NCI-H1694 (cell line): ENCODE measurements around the gene NDUFC1.
"Not testable (repeated sequence)": the region's sequence is repeated elsewhere in the genome, so short reads cannot be mapped to it uniquely, and the experiment has no call there.

ENCODE experiments used
- DNase-seq: peaks from one replicate; lab custom pipeline; 2025; lab: John Stamatoyannopoulos, UW

The NDUFC1 gene

DNA sequence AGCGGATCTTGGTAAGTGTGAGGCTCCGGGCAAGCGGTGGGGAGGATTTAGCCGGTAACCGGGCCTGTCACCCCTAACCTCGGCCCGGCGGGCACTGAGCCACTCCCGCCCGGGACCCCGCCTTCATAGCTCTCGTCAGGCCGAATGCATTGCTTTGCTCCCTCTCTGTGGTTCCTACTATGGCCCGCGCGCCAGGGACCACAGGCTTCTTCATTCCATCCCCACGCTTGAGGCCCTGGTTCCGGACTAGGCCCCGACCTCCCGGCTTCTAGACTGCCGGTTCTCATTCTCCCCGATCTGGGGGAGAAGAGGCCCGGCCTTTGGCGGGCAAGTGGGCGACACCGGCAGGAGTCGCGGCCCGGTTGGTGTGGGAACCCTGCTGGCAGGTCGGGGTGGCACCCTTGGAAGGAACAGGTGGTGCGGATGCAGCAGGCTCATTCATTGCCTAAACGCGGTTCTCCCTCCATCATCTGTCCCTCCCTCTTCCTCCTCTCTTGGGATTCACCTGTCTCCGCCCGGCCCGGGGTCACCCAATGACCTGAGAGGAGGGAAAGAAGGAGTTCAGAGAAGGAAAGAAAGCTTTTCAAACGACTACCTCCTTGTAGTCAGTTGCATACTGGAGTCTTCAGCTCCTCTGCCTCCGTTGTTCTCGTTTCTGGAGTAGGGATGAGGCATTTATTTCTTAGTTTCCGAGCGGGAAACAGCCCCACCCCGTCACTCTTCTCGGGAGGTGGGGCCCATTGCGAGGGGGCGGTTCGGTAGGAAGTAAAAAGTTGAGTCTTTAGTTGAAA is at the start of gene NDUFC1:
Gene NDUFC1, minus strand, starts transcription at position 657 of the 791 bp plus-strand sequence. CDS start 6,679 bp downstream, outside the sequence.
- DNase-seq = peak; percentile 20

DNA sequence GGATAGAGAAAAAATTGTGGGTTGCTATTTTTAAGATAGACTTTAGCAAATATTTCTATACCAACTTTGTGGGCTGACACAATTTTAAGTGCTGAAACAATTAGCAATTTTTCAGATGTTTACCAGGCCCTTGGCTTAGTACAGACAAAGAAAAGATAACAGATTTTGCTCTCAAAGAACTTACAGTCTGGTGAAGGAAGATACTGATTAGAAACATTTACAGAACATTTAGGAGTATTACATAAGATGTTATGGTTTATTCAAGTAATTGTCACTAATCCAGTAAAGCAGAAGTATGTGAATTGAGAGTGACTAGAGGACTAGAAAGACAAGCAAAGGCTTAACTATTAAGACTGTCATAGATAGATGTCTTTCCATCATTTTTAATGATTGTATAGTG is 35.3 kb upstream of the NDUFC1 start:
- no peak for DNase-seq

DNA sequence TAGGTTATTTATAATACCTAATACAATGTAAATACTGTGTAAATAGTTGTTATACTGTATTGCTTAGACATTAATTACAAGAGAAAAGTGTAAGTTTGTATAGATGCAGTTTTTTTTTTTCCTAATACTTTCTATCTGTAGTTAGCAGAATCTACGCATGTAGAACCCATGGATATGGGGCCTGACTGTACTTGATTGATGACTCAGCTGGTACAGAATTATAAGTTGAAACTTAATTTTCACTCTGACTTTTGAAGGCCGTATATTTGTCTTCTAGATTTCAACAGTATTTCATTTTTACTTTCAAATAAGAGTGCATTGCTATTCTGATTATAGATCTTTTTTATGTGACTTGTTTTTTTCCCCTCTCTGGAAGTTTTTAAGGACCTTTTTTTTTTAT is 30.8 kb upstream of the NDUFC1 start:
- no peak for DNase-seq

DNA sequence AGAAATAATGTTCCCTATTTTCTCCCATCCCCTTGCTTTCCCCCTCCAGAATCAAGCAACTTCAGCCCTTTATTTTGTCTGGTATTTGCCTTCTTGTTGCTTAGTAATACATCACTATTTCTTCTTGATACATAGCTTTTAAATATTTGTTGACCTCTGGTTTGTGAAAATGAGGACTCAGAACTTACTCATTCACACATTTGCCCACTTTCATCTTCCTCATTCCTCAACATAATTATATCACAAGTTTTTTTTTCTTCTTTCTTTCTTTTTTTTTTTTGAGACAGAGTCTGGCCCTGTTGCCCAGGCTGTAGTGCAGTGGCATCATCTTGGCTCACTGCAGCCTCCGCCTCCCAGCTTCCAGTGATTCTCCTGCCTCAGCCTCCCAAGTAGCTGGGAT is 28.9 kb upstream of the NDUFC1 start:
- no peak for DNase-seq

DNA sequence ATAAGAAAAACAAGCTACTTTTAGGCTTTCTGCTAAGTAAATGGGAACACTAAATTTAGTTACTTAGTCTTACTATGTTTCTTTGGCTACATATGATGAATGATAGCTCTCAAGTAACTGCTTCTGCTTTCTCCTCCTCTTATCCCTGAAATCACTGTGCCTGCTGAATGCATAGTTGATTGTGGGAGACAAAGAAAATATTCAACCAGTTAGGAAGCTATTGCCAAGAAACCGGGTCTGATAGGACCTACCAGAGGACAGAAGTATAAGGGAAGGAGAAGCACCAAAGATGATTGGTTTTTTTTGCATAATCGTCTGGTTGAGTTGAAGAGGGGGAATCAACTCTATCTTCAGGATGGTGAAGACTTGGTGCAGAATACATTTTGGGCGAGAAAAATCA is 28.0 kb upstream of the NDUFC1 start:
- no peak for DNase-seq

DNA sequence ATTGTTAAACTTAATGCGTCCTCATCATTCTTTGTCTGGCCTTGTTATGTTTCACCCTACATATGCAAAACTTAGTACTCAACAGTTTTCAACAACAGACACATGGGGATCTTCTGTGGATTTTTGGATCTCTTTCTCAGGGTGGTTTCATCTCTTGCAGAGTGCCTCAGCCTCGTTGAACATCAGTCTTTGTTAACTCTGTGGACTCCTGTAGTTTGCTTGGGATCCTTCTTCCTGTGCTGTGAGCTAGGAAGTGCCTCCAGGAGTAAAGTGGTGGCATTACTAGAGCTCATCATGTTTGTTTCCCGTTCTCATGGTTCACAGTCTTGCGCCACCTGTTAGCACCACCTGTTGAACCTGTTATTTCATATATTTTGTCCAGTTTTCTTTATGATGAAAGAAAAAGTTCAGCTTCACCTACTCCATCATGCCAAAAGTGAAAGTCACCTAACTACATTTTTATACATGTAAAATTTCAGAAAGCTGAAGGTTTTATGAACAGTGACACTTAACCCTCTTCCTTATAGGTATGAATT is 27.5 kb upstream of the NDUFC1 start:
- no peak for DNase-seq

DNA sequence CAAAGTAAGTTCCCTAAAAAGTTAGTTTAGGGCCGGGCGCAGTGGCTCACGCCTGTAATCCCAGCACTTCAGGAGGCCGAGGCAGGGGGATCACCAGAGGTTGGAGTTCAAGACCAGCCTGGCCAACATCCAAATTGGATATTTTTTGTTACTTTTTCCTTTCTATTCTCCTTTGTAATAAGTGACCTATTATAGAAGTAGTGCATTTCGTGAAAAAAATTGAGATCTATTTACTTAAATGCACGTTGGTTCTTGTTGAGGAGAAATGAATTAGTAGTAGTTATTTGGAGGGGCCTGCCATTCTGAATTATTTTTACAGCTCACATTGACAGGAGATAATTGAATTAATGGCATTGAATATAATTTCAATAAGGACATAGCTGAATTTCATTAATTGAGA is 22.3 kb upstream of the NDUFC1 start:
- DNase-seq = no peak

DNA sequence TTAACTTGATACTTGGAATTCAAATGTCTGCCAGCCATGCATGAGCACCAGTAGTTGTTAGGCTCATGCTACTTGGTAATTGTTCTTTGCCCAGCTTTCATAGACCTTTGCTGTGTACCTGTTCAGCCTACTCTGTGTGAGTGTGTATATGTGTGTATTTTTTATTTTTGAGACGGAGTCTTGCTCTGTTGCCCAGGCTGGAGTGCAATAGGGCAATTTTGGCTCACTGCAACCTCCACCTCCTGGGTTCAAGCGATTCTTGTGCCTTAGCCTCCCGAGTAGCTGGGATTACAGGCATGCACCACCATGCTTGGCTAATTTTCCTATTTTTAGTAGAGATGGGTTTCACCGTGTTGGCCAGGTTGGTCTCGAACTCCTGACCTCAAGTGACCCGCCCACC is 20.3 kb upstream of the NDUFC1 start:
- not testable (repeated sequence) for DNase-seq

DNA sequence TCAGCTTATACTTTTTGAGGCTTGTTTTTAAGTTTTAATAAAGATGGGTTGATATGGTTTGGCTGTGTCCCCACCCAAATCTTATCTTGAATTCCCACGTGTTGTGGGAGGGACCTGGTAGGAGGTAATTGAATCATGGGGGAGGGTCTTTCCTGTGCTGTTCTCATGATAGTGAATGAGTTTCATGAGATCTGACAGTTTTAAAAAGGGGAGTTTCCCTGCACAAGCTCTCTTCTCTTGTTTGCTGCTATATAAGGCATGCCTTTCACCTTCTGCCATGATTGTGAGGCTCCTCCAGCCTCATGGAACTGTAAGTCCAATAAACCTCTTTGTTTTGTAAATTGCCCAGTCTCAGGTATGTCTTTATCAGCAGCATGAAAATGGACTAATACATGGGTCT is 19.8 kb upstream of the NDUFC1 start:
- DNase-seq = not testable (repeated sequence)

DNA sequence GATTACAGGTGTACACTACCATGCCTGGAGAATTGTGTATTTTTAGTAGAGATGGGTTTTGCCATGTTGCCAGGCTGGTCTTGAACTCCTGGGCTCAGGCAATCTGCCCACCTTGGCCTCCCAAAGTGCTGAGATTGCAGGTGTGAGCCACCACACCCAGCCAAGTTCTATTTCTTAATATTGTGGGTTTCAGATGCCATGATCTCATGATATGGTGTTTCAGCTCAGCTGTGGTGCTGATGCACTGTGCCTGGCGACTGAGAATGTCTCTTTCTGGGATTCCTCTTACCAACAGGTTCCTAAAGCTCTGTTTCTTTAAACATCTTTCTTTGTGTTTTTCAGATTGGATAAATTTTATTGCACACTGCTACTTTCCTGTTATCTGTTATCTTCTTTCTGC is 17.3 kb upstream of the NDUFC1 start:
- DNase-seq = no peak

DNA sequence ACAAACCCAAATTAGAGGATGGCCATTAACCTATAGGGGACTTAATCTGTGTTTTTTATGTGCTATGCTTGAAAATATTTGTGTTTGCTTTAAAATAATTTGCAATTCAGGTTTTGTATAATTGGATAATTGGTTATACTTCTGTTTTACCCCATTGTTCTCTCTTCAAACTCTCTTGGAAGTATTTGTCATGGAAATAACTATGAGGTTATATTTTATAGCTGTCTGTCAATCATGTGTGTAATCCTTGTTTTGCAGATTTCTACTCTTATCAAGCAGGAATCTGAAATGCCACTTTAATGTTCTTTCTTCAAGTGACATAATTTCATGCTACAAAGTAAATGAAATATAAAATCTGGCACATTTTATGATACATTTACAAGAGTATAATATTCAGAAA is 15.4 kb upstream of the NDUFC1 start:
- DNase-seq = no peak

DNA sequence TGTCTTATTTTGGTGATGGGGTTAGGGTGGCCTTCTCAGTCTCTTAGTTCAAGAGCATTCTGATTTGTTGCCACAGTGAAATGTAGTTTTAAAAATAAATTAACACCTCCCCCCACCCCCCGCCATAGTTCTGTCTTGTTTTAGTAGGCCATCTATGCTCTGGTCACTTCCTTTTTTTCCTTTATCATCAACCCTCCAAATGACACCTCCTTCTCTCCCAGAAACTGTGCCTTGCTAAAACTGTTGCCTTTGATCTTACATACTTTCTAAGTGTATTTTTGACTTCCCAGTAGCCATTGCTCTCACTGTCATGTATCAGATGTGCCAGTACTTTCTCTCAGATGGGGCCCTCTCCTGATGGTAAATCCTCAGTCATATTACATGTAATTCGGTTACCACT is 14.5 kb upstream of the NDUFC1 start:
- DNase-seq = no peak

DNA sequence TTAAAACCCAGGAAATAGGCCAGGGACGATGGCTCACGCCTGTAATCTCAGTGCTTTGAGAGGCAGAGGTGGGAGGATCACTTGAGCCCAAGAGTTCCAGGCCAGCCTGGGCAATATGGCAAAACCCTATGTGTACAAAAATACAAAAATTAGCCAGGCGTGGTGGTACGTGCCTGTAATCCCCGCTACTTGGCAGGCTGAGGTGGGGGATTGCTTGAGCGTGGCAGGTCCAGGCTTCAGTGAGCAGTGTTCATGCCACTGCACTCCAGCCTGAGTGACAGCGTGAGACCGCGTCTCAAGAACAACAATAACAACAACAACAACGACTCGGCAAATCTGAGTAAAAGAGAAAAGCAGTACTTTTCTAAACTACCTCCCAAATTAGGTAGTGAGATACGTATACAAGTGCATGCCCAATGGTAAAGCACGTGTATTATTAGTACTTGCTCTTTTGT is 13.0 kb upstream of the NDUFC1 start:
- DNase-seq = no peak

DNA sequence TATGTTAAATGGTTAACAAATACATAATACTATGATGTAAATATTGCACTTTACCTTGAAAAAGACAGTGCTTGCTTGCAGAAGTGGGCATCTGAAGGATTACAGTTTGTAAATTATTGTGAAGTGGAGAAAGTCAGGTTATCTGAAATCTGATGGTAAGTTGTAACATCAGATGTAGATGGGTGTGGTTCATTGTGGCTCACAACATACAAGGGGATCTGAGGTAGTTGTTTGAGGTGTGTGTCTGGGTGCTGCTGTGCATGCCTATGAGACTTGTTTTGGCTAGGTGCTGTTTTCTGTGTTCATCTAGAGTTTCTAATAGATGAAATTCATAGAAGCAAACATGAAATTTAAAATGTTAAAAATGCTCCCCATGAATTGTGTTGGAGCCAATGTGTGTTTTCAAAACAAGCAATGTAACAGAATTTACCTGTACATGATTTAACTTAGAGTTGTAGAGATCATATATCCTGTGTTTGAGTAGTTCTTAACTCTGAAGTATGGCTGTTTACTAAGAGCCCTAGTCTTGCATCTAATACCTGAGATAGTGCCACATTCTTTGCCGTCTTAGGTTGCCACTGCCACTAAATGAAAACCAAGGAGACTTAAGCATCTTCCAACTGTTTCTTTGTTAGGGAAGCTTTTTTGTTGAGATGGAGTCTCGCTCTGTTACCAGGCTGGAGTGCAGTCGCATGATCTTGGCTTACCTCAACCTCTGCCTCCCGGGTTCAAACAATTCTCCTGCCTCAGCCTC is 11.9 kb upstream of the NDUFC1 start:
- no peak for DNase-seq

DNA sequence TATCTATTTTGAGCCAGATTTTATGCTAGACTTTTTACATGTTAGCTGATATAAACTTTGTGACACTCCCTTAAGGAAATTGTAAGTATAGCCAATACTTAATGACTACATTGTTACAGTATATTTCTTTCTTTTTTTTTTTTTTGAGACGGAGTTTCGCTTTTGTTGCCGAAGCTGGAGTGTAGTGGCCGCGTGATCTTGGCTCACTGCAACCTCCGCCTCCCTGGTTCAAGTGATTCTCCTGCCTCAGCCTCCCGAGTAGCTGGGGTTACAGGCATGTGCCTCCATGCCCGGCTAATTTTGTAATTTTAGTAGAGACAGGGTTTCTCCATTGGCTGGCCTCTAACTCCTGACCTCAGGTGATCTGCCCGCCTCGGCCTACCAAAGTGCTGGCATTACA is 11.1 kb upstream of the NDUFC1 start:
- DNase-seq = not testable (repeated sequence)

DNA sequence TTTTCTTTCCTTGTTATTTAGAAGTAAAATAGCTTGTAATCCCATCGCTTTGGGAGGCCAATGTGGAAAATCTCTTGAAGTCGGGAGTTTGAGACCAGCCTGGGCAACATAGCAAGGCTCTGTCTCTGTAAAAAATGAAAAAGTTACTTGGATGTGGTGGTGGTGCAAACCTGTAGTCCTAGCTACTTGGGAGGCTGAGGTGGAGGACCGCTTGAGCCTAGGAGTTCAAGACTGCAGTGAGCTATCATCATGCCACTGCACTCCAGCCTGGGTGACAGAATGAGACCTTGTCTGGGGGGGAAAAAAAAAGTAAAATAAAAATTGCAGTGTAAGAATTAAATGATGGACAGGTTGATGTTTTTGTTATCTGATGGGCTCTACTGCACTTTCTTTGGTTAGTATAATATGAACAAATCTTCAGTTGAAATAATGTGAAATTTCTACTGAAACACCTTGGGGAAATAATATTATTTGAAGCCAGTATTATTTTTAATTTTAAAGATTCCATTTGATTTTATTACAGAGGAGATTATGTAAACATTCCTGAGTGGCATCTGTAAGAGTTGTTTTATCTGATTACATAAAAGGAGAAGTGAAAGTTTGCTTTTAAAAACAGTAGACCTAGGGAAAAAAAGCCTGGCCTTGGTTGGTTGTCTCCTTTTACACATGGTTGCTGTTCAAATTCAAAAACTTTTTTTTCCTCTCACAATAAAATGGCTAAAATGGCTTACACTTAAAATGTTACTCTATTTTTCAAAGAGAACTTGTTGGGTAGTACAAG is 10.5 kb upstream of the NDUFC1 start:
- DNase-seq = no peak

DNA sequence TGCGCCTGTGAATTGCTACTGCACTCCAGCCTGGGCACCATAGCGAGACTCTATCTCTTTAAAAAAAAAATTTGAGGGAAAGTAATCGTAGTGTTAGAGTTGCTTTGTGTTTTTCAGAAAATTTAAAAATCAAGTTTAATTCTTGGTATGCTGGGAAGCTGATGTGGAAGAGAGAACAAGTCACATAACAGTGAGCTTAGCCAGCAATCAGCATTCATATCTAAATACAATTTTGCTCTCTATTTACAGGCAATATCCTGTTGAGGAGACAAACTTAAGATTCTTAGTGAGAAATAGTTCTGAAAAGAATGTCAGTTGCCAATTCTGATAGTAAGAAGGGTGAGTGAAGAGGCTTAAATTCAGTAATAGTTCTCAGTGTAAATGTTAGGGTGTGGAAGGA is 9.6 kb upstream of the NDUFC1 start:
- DNase-seq = no peak

DNA sequence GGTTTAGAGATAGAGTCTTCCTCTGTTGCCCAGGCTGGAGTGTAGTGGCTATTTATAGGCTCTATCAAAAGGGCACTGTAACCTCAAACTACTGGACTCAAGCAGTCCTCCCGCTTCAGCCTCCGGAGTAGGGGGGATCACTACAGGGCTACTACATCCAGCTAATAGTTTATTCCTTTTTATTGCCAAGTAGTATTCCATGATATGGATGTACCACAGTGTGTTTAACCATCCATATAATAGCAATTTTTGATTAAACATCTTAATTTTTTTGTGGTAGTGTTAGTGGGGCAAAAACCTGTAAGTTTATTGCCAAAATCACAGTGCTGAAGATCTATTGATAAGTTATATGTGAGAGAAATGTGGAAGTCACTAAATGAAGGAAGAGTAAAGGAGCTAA is 2.6 kb upstream of the NDUFC1 start:
- no peak for DNase-seq

DNA sequence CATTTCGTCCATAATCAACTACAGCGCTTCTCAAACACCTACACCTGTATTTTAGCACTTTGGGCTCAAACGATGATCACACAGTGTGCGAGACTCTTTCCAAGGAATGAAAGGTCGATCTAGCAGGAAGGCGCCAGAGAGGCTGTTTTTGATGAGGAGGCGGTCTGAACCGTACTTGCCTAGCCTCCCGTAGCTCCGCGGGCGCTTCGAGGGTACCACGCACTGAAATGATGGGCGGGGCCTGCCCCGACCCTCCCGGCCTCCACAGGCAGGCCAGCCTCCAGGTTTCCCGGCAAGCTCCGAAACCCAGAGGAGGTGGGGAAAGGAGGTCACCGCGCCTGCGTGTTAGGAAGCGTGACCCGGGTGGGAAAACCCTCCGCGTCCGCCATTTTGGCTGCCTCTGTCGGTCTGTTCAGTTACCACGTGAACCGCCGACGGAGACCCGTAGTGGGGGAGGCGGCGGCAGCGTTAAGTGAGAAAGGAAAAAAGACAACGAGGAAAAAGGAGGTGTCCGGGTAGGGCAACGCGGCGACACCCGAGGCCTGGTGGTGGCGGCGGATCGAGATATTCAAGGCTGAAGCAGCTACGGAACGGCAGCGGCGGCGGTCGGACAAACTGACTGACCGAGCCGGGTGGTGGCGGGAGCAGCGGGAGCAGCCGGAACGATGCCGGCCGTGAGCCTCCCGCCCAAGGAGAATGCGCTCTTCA is 1.0 kb downstream of the NDUFC1 start, which contains the start of gene NAA15:
Gene NAA15, plus strand, starts transcription at position 393 of the 708 bp plus-strand sequence. Its CDS starts 273 bp downstream, at position 666.
- DNase-seq = peak; percentile 92

DNA sequence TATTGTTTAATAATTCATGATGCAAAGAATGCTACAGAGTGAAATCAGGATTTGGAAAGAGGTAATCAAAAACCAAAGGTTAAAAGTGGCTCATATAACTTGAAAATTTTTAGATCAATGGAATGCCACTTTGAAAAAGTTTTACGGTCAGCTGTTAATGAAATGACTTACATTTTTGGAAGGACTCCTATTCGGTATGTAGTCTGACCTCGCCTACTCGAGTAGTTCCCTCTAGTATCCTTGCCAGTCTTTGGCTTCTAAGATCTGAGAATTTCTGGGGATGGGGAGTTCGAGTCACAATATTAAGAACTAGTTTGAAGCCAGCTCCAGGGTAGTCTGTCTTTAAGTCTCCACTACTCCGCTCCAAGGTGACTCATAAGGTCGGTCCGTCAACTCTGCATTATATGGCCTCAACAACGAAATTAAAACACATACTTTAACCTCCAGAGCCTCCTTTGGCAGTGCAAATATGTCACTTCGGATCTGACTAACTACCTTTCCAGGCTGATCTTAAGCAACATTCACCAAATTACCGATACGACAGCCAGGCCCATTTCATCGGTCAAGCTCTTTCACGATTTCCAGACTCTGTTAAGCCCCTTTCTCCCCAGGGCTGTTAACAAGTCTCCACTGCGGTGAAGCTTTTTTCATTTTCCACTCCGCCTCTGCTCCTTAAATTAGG is 1.7 kb downstream of the NDUFC1 start:
- DNase-seq = no peak

DNA sequence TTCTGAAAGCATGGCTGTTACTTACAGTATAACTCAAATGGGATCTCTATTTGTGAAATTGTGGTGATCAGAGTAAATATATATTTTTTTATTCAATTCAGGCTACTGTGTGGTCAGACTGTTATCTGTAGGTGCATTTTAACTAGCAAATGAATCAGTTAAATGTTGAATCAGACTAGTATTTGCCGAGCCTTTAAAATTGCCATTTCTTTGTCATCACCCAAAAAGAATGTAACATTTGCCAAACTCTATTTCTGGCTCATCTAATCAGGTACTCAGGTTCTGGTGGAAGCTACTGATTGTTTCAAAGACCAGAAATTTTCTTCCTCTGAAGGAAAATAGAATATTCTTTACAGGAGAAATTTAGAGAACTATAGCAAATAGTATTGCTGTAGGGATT is 2.7 kb downstream of the NDUFC1 start:
- no peak for DNase-seq
